Astrocyte (in vitro differentiated cells and primary cell): Measurements from ENCODE around the gene MYADML2. TPM values are rescaled to one million over a fixed set of nuclear protein-coding genes. Genes with fewer than 3 reads are reported as not detected.
A peak's percentile ranks its signal among the peaks of the same experiment; 100 is the strongest.

Source experiments
- DNase-seq: peaks from one replicate; pipeline ENCODE4 v3.0.0-alpha.2; 2010; ENCODE audit warnings: low read depth
- FAIRE-seq: peaks from 2 replicates; lab custom pipeline; 2011; peaks lifted over from hg19 to GRCh38; lab: Jason Lieb, UNC
- H2AFZ ChIP-seq: 2 replicates; pipeline ENCODE4 v1.6.0; 2012; ENCODE audit warnings: low read depth, low read length, inconsistent platforms
- H3K27ac ChIP-seq: 2 replicates; pipeline ENCODE4 v1.5.1; 2011; ENCODE audit warnings: low read depth, low read length, inconsistent platforms
- H3K27me3 ChIP-seq: 2 replicates; pipeline ENCODE4 v1.6.0; 2011; ENCODE audit warnings: low read length, inconsistent platforms; ENCODE audit not compliant: insufficient read depth
- H3K36me3 ChIP-seq: 2 replicates; pipeline ENCODE4 v1.5.1; 2011; ENCODE audit warnings: low read length, inconsistent platforms; ENCODE audit not compliant: insufficient read depth
- H3K4me1 ChIP-seq: 2 replicates; pipeline ENCODE4 v1.5.1; 2011; ENCODE audit warnings: low read length, inconsistent platforms; ENCODE audit not compliant: insufficient read depth
- H3K4me2 ChIP-seq: 2 replicates; pipeline ENCODE4 v1.6.0; 2012; ENCODE audit warnings: low read length, inconsistent platforms
- H3K4me3 ChIP-seq: 2 replicates; pipeline ENCODE4 v1.5.1; 2011; ENCODE audit warnings: low read depth, mild to moderate bottlenecking, low read length, inconsistent platforms; ENCODE audit not compliant: insufficient read depth
- H3K79me2 ChIP-seq: 2 replicates; pipeline ENCODE4 v1.6.0; 2012; ENCODE audit warnings: mild to moderate bottlenecking, low read length, inconsistent platforms; ENCODE audit not compliant: insufficient read depth
- H3K9ac ChIP-seq: 2 replicates; pipeline ENCODE4 v1.6.0; 2012; ENCODE audit warnings: mild to moderate bottlenecking, low read length, inconsistent platforms
- H3K9me3 ChIP-seq: 2 replicates; pipeline ENCODE4 v1.5.1; 2012; ENCODE audit warnings: low read depth, mild to moderate bottlenecking, low read length, inconsistent platforms; ENCODE audit not compliant: insufficient read depth
- H4K20me1 ChIP-seq: 2 replicates; pipeline ENCODE4 v1.6.0; 2012; ENCODE audit warnings: low read length, inconsistent platforms; ENCODE audit not compliant: insufficient read depth
- H3K27ac Mint-ChIP-seq: one replicate; pipeline ENCODE4 v1.8.0; 2021; ENCODE audit warnings: mild to moderate bottlenecking, mixed read lengths; ENCODE audit not compliant: unreplicated experiment
- H3K27me3 Mint-ChIP-seq: one replicate; pipeline ENCODE4 v1.8.0; 2021; ENCODE audit warnings: low read depth, mixed read lengths; ENCODE audit not compliant: unreplicated experiment
- H3K36me3 Mint-ChIP-seq: one replicate; pipeline ENCODE4 v1.8.0; 2021; ENCODE audit warnings: low read depth, mixed read lengths; ENCODE audit not compliant: unreplicated experiment
- H3K4me1 Mint-ChIP-seq: one replicate; pipeline ENCODE4 v1.8.0; 2021; ENCODE audit warnings: low read depth, mixed read lengths; ENCODE audit not compliant: unreplicated experiment
- H3K4me3 Mint-ChIP-seq: one replicate; pipeline ENCODE4 v1.8.0; 2021; ENCODE audit warnings: mild to moderate bottlenecking, moderate library complexity, mixed read lengths; ENCODE audit not compliant: unreplicated experiment
- H3K9me3 Mint-ChIP-seq: one replicate; pipeline ENCODE4 v1.8.0; 2021; ENCODE audit warnings: mild to moderate bottlenecking, mixed read lengths; ENCODE audit not compliant: unreplicated experiment
- EZH2 ChIP-seq: IDR thresholded peaks from 2 replicates; pipeline ENCODE4 v1.6.1; 2012; ENCODE audit warnings: mild to moderate bottlenecking, low read length, inconsistent platforms; ENCODE audit not compliant: insufficient read depth
- total RNA-seq: library from RNA; stranded (reverse); gene quantifications from 2 replicates; pipeline ENCODE4 v1.2.1, GENCODE V29; 2021
- TF ChIP-seq, protein P1 (sequence below): IDR thresholded peaks from 2 replicates; pipeline ENCODE4 v1.5.1; 2011; ENCODE audit warnings: low read depth, mild to moderate bottlenecking, inconsistent platforms, low read length, moderate library complexity; ENCODE audit not compliant: insufficient read depth

MYADML2 gene
- total RNA-seq, 1 donor from 2014 or later: not detected

DNA sequence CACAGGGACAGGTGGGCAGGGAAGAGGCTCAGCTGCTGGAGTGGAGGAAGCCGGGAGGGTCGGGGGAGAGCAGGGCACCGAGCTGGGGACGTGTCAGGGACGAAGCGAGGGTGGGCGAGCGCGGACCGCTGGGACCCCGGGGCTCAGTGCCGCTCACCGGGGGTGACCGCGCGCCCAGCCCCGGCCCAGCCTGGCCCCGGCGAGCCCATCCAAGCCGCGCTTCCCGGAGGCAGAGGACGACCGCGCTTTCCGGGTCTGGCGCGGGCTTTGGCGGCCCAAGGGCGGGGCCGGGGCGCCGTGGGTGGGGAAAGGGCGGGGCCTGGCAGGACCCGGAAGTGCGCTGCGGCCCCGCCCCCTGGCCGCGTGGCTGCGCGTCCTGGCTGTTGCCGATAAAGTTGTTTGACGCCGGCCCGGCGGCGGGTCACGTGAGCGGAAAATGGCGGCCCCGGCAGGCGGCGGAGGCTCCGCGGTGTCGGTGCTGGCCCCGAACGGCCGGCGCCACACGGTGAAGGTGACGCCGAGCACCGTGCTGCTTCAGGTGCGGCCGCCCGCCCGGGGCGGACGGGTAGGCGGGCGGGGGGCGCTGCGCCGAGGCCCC, 30.3 kb upstream of the MYADML2 start, which contains the start of gene ASPSCR1:
Gene ASPSCR1 (plus strand): TSS at position 419 of the 598 bp plus-strand sequence. CDS start 18 bp downstream, at position 437.
- H3K4me3 Mint-ChIP-seq: peak within 1 kb of the TSS; percentile 91
- Histone ChIP-seq H3K4me1 (peaks cover 7% of the 10 kb centered on the region), H3K36me3 (peaks cover 7% of the 10 kb centered on the region), H2AFZ (peak within 1 kb of the TSS; percentile 96), H3K27ac (peak within 1 kb of the TSS; percentile 94), H3K4me2 (peak within 1 kb of the TSS; percentile 97), H3K79me2 (peaks cover 7% of the 10 kb centered on the region), H3K27me3 (no peaks in the 10 kb centered on the region), H4K20me1 (peaks cover 6% of the 10 kb centered on the region), H3K4me3 (peak within 1 kb of the TSS; percentile 65), H3K9me3 (peaks cover 2% of the 10 kb centered on the region), H3K9ac (peak within 1 kb of the TSS; percentile 92)
- peaks cover 6% of the 10 kb centered on the region for H3K9me3 Mint-ChIP-seq
- peaks cover 7% of the 10 kb centered on the region for H3K4me1 Mint-ChIP-seq
- DNase-seq: peak; percentile 76
- H3K27me3 Mint-ChIP-seq: no peaks in the 10 kb centered on the region
- H3K27ac Mint-ChIP-seq: peak within 1 kb of the TSS; percentile 91
- peaks cover 4% of the 10 kb centered on the region for H3K36me3 Mint-ChIP-seq
- FAIRE-seq: no peak
- TF ChIP-seq, protein P1, sequence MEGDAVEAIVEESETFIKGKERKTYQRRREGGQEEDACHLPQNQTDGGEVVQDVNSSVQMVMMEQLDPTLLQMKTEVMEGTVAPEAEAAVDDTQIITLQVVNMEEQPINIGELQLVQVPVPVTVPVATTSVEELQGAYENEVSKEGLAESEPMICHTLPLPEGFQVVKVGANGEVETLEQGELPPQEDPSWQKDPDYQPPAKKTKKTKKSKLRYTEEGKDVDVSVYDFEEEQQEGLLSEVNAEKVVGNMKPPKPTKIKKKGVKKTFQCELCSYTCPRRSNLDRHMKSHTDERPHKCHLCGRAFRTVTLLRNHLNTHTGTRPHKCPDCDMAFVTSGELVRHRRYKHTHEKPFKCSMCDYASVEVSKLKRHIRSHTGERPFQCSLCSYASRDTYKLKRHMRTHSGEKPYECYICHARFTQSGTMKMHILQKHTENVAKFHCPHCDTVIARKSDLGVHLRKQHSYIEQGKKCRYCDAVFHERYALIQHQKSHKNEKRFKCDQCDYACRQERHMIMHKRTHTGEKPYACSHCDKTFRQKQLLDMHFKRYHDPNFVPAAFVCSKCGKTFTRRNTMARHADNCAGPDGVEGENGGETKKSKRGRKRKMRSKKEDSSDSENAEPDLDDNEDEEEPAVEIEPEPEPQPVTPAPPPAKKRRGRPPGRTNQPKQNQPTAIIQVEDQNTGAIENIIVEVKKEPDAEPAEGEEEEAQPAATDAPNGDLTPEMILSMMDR: no peak
- no peak for TF ChIP-seq EZH2

GRCh38 chr17:81976332-81977210, 29.5 kb upstream of the MYADML2 start:
- TF ChIP-seq, protein P1: no peak
- TF ChIP-seq EZH2: no peak
- Histone ChIP-seq H3K9me3 (peaks cover 2% of the 10 kb centered on the region), H4K20me1 (peaks cover 6% of the 10 kb centered on the region), H3K36me3 (peaks cover 7% of the 10 kb centered on the region), H3K4me2 (peak overlapping the region; percentile 97), H3K9ac (peak overlapping the region; percentile 92), H3K79me2 (peaks cover 7% of the 10 kb centered on the region), H2AFZ (peak overlapping the region; percentile 96), H3K4me1 (peaks cover 7% of the 10 kb centered on the region), H3K27me3 (no peaks in the 10 kb centered on the region), H3K27ac (peak overlapping the region; percentile 52), H3K4me3 (peak overlapping the region; percentile 65)
- Mint-ChIP-seq H3K36me3 (peaks cover 4% of the 10 kb centered on the region), H3K9me3 (peaks cover 8% of the 10 kb centered on the region), H3K27me3 (no peaks in the 10 kb centered on the region), H3K27ac (peak overlapping the region; percentile 91), H3K4me1 (peaks cover 7% of the 10 kb centered on the region), H3K4me3 (peak overlapping the region; percentile 91)
- DNase-seq (no peak), FAIRE-seq (no peak)
